Measurements from ENCODE around the gene PTH1R. TPM values are rescaled to one million over a fixed set of nuclear protein-coding genes. Genes with fewer than 3 reads are reported as not detected.

Gene PTH1R
- polyA plus RNA-seq, 3 donors = not detected

- Histone ChIP-seq H3K27ac (ENCODE audit: low read depth in 1 of 2, low read length in 2 of 2) (no peak overlapping the region), H3K36me3 (replicated peaks in 1 of 2; ENCODE audit: control insufficient read depth in 1 of 2, insufficient read depth in 2 of 2, low read length in 2 of 2) (peaks cover 0 to 7% of the 10 kb centered on the region in 2 donors), H3K9ac (ENCODE audit: insufficient read depth, low read length, poor library complexity, severe bottlenecking) (no peak overlapping the region), H3K79me2 (ENCODE audit: insufficient read depth, low read length) (no peaks in the 10 kb centered on the region), H3K4me3 (replicated peaks in 1 of 3; ENCODE audit: low read depth in 2 of 3, low read length in 3 of 3) (no peak overlapping the region), H2AFZ (ENCODE audit: insufficient read depth, low read depth, low read length, poor library complexity, severe bottlenecking) (no peak overlapping the region), H3K4me1 (ENCODE audit: control insufficient read depth in 1 of 2, insufficient read depth in 2 of 2, low read length in 2 of 2) (peaks cover 5 to 12% of the 10 kb centered on the region in 2 donors), H3K4me2 (replicated peaks; ENCODE audit: extremely low read depth, low read length, poor library complexity, severe bottlenecking) (no peak overlapping the region), H4K20me1 (ENCODE audit: insufficient read depth, low read length) (no peaks in the 10 kb centered on the region), H3K27me3 (ENCODE audit: control insufficient read depth in 2 of 2, insufficient read depth in 2 of 2, low read length in 2 of 2) (peaks cover 0 to 3% of the 10 kb centered on the region in 2 donors), H3K9me3 (replicated peaks in 1 of 2; ENCODE audit: control insufficient read depth in 1 of 2, insufficient read depth in 1 of 2, low read length in 2 of 2) (no peaks in the 10 kb centered on the region)
- H3K27ac Mint-ChIP-seq = no peak overlapping the region
- peaks cover 4 to 6% of the 10 kb centered on the region in 2 donors for H3K36me3 Mint-ChIP-seq
- whole genome bisulfite sequencing (ENCODE audit: insufficient coverage) = 81% methylated on average over 4 of the region's 8 CpGs
- H3K4me3 Mint-ChIP-seq = peak overlapping the region in 1 of 2 donors; percentile 36
- no peak for TF ChIP-seq CTCF (IDR thresholded peaks at IDR 0.05)
- DNase-seq = no peak
- intact Hi-C loops (cut with micrococcal nuclease) = loop anchor here (1.0 to 5.0 kb wide), 4 partner anchors 42 to 204 kb away; no protein-coding TSS in a partner anchor
- H3K27me3 Mint-ChIP-seq (ENCODE audit: low read depth in 3 of 3) = peaks cover 0 to 7% (median 2%) of the 10 kb centered on the region in 3 donors
- H3K9me3 Mint-ChIP-seq = peaks cover 0 to 1% (median 0%) of the 10 kb centered on the region in 7 donors
- H3K4me1 Mint-ChIP-seq = peaks cover 9% of the 10 kb centered on the region
These were observed 31.5 kb downstream of the PTH1R start for GRCh38 chr3:46908986-46909534.

- no peak overlapping the region for H3K27ac ChIP-seq (ENCODE audit: low read depth in 1 of 2, low read length in 2 of 2)
- peaks cover 0 to 1% (median 0%) of the 10 kb centered on the region in 7 donors for H3K9me3 Mint-ChIP-seq
- H3K9me3 ChIP-seq (replicated peaks in 1 of 2; ENCODE audit: control insufficient read depth in 1 of 2, insufficient read depth in 1 of 2, low read length in 2 of 2) = no peaks in the 10 kb centered on the region
- intact Hi-C loops (cut with micrococcal nuclease) = loop anchor here (1.0 to 5.0 kb wide), 4 partner anchors 42 to 204 kb away; no protein-coding TSS in a partner anchor
- no peaks in the 10 kb centered on the region for H4K20me1 ChIP-seq (ENCODE audit: insufficient read depth, low read length)
- no peak overlapping the region for H2AFZ ChIP-seq (ENCODE audit: insufficient read depth, low read depth, low read length, poor library complexity, severe bottlenecking)
- peaks cover 8% of the 10 kb centered on the region for H3K4me1 Mint-ChIP-seq
- TF ChIP-seq CTCF (IDR thresholded peaks at IDR 0.05) = peak; percentile 87
- peaks cover 4 to 6% of the 10 kb centered on the region in 2 donors for H3K36me3 Mint-ChIP-seq
- no peak overlapping the region for H3K27ac Mint-ChIP-seq
- peaks cover 0 to 4% (median 2%) of the 10 kb centered on the region in 3 donors for H3K27me3 Mint-ChIP-seq (ENCODE audit: low read depth in 3 of 3)
- H3K27me3 ChIP-seq (ENCODE audit: control insufficient read depth in 2 of 2, insufficient read depth in 2 of 2, low read length in 2 of 2) = peaks cover 0 to 3% of the 10 kb centered on the region in 2 donors
- 31% methylated on average over 13 of the region's 18 CpGs for WGBS (ENCODE audit: insufficient coverage)
- no peaks in the 10 kb centered on the region for H3K79me2 ChIP-seq (ENCODE audit: insufficient read depth, low read length)
- peak overlapping the region in 1 of 2 donors; percentile 36 for H3K4me3 Mint-ChIP-seq
- H3K9ac ChIP-seq (ENCODE audit: insufficient read depth, low read length, poor library complexity, severe bottlenecking) = no peak overlapping the region
- H3K4me1 ChIP-seq (ENCODE audit: control insufficient read depth in 1 of 2, insufficient read depth in 2 of 2, low read length in 2 of 2) = peaks cover 5 to 12% of the 10 kb centered on the region in 2 donors
- no peak overlapping the region for H3K4me3 ChIP-seq (replicated peaks in 1 of 3; ENCODE audit: low read depth in 2 of 3, low read length in 3 of 3)
- H3K4me2 ChIP-seq (replicated peaks; ENCODE audit: extremely low read depth, low read length, poor library complexity, severe bottlenecking) = no peak overlapping the region
- H3K36me3 ChIP-seq (replicated peaks in 1 of 2; ENCODE audit: control insufficient read depth in 1 of 2, insufficient read depth in 2 of 2, low read length in 2 of 2) = peaks cover 0 to 8% of the 10 kb centered on the region in 2 donors
- peak; percentile 75 to 87 (median 80) for DNase-seq
These were observed 32.1 kb downstream of the PTH1R start for GRCh38 chr3:46909535-46910161.
